C1 segment of cervical spinal cord (tissue), 14 donors: ENCODE data around the gene ITIH2.
A peak's percentile ranks its signal among the peaks of the same experiment; 100 is the strongest.
"Not testable (repeated sequence)": the region's sequence is repeated elsewhere in the genome, so short reads cannot be mapped to it uniquely, and the experiment has no call there.

Source experiments
- DNase-seq, 14 donors: peaks; one replicate each; lab custom pipeline; 2025; lab: John Stamatoyannopoulos, UW

The ITIH2 gene

DNA sequence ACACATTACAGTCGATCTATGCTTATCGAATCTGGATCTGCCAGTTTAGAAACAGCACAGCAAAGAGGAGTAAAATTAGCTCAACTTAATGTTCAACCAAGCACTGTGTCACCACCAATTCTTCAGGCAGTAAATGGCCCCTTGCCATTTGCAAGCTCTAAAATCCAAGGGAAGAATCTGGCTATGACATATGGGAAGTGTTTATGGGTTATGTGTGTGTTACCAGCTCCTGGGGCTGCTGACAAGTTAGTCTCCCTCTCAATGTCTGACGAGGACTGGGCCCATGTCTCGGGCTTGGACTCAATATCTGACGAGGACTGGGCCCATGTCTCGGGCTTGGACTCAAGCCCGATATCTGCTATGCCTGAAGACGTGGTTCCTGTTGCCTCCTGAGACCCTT lies 5.7 kb upstream of the ITIH2 start:
- DNase-seq = peak in 1 of 14 donors; percentile 52

GRCh38 chr10:7700577-7701125 lies 2.5 kb upstream of the ITIH2 start:
- no peak for DNase-seq

- DNase-seq = no peak
Observed at GRCh38 chr10:7701158-7701742, 1.9 kb upstream of the ITIH2 start.

GRCh38 chr10:7702288-7702812 lies 766 bp upstream of the ITIH2 start:
- no peak for DNase-seq

- DNase-seq = no peak
Observed at GRCh38 chr10:7704071-7705016, 1.2 kb downstream of the ITIH2 start.

DNA sequence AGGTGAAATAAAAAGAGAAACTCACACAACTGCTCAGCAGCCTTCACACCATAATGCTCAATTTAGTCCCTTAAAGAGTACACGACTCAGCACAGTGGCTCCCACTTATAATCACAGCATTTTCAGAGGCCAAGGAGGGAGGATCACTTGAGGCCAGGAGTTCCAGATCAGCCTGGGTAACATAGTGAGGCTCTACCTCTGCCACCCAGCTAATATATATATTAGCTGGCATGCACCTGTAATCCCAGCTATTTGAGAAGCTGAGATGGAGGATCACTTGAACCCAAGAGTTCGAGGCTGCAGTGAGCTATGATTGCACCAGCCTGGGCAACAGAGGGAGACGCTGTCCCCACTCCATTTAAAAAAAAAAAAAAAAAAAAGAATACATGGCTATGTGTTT lies 2.2 kb downstream of the ITIH2 start:
- no peak for DNase-seq

GRCh38 chr10:7706534-7707073 lies 3.5 kb downstream of the ITIH2 start:
- DNase-seq = no peak

- no peak for DNase-seq
Observed at GRCh38 chr10:7707102-7707501, 4.0 kb downstream of the ITIH2 start.

DNA sequence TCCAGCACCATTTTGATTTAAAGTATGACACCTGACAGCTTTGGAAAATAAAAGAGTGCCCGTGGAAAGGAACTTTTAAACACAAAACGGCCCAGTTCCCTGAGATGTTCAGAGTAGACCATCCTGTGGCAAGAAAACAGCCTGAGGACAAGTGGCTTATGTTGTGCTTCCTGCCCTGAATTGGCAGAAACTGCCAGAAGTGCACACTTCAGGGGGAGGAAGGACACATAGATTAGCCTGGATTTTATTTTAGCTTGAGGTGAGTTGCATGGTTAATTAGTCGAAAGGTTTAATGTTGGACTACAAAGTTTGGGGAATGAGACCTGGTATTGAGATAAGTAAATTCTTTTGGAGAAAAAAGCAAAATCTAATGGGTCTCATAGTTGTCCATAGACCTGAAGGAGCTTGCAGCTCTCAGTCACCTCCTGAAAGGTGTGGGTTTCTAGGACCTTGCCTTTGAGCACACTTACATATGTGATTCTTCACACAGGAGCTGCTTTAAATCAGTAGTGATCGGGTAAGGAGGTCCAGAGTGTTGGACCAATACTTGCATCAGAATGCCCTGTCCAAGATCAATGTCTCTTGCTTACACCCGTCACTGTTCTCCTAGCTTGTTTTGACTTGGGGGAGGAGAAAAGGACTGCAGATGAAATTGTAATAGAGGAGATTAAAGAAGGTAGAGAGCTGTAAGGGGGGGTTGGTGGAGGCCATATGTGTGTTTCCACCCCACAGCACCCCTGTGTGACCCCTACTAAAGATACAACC lies 4.9 kb downstream of the ITIH2 start:
- DNase-seq = no peak

DNA sequence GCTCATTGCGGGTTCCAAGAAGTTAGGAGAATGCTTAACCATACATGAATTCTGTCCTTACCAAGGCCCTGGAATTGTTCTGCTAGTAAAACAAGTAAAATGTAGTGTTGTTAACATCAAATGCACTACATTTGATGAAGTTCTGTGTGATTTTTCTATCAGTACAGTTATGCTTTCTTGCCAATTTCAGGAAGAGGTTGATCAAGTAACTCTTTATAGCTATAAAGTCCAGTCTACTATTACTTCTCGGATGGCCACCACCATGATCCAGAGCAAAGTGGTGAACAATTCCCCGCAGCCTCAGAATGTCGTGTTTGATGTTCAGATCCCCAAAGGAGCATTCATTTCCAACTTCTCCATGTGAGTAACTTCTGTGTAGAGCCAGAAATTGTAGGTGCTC lies 5.7 kb downstream of the ITIH2 start:
- DNase-seq = no peak

- DNase-seq = no peak
Observed at GRCh38 chr10:7710446-7710845, 7.3 kb downstream of the ITIH2 start.

- not testable (repeated sequence) for DNase-seq
Observed at GRCh38 chr10:7711075-7711474, 8.0 kb downstream of the ITIH2 start.

GRCh38 chr10:7715515-7715914 lies 12.4 kb downstream of the ITIH2 start:
- DNase-seq = no peak

DNA sequence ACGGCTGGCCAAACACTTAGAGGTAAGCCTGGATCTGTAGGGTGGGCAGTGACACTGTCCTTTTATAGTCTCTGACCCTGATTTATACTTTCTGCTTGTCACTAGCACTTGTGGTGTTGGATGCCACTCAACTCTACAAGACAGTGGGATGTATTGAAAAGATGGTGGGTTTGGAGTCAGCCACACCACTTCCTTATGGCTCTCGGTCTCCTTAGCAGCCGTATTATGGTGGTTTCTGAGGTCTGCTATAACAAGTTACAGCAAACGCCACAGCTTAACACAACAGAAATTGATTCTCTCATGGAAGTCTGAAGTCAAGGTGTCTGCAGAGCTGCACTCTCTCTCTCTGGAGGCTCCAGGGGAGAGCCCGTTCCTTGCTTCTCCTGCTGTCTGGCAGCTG lies 14.7 kb downstream of the ITIH2 start:
- no peak for DNase-seq

DNA sequence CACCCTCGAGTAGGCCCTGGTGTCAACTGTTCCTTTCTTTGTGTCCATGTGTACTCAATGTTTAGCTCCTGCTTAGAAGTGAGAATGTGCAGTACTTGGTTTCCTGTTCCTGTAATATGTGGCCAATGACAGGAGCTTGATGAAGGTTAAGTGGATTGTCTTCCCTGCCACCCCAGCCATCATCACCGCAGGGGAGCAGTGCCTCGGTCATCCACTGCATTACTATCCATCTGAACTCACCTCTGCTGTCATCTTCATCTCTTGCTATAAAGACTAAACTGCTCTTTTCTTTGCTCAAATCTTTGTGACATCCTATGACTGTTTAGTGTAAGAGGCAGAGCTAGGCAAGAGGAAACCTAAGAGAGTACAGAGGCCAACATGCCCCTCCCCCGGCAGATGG lies 15.6 kb downstream of the ITIH2 start:
- DNase-seq = no peak

- DNase-seq = no peak
Observed at GRCh38 chr10:7720478-7720877, 17.4 kb downstream of the ITIH2 start.

GRCh38 chr10:7722927-7723529 lies 19.9 kb downstream of the ITIH2 start:
- no peak for DNase-seq

GRCh38 chr10:7734821-7735220 lies 31.7 kb downstream of the ITIH2 start:
- DNase-seq = no peak

- no peak for DNase-seq
Observed at GRCh38 chr10:7738536-7739407, 35.7 kb downstream of the ITIH2 start.

DNA sequence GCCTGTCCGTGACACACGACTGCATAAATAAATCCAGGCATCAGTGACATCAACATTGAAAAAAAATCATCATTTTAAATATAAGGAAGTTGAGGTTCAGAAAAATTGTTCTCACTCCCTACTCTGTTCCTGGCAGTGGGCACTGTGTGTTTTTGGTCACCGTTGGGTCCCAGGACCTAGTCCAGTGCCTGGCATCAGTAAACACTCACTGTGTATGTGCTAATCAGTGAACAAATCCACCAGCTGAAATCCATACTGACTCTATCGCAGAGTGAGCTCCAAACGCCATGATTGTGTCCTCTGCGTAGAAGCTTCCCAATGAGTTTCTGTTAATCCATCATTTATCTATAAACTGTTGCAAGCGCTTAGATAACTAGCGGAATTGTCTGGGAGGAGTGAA lies 41.2 kb downstream of the ITIH2 start:
- DNase-seq = no peak
